NCI-H69 (cell line): ENCODE data around the gene BAHD1.

Experiments used
- DNase-seq: peaks from one replicate; lab custom pipeline; 2025; lab: John Stamatoyannopoulos, UW

Gene BAHD1

GRCh38 chr15:40424483-40425115 lies 16.2 kb upstream of the BAHD1 start:
- DNase-seq = no peak

GRCh38 chr15:40425681-40426080 lies 15.1 kb upstream of the BAHD1 start:
- no peak for DNase-seq

GRCh38 chr15:40427188-40427587 lies 13.6 kb upstream of the BAHD1 start:
- no peak for DNase-seq

- no peak for DNase-seq
Observed at GRCh38 chr15:40428185-40428584, 12.6 kb upstream of the BAHD1 start.

GRCh38 chr15:40429068-40429710 lies 11.6 kb upstream of the BAHD1 start:
- no peak for DNase-seq

- DNase-seq = peak; percentile 58
Observed at GRCh38 chr15:40430271-40430805, 10.4 kb upstream of the BAHD1 start.

- no peak for DNase-seq
Observed at GRCh38 chr15:40435023-40435709, 5.6 kb upstream of the BAHD1 start.

- DNase-seq = peak; percentile 58
Observed at GRCh38 chr15:40435710-40436089, 5.1 kb upstream of the BAHD1 start.

- peak; percentile 69 for DNase-seq
Observed at GRCh38 chr15:40436116-40436891, 4.4 kb upstream of the BAHD1 start.

GRCh38 chr15:40436892-40437751 lies 3.6 kb upstream of the BAHD1 start:
- DNase-seq = peak; percentile 49

GRCh38 chr15:40437752-40438687 lies 2.7 kb upstream of the BAHD1 start:
- DNase-seq = no peak

- DNase-seq = no peak
Observed at GRCh38 chr15:40438712-40439111, 2.0 kb upstream of the BAHD1 start.

GRCh38 chr15:40439461-40439959 lies 1.2 kb upstream of the BAHD1 start:
- peak; percentile 66 for DNase-seq

GRCh38 chr15:40439960-40440742 lies 602 bp upstream of the BAHD1 start:
- peak; percentile 75 for DNase-seq

GRCh38 chr15:40441565-40442531 lies 1.1 kb downstream of the BAHD1 start:
- DNase-seq = peak; percentile 67

- DNase-seq = no peak
Observed at GRCh38 chr15:40443255-40443654, 2.5 kb downstream of the BAHD1 start.

- no peak for DNase-seq
Observed at GRCh38 chr15:40443846-40444245, 3.1 kb downstream of the BAHD1 start.

GRCh38 chr15:40444736-40445135 lies 4.0 kb downstream of the BAHD1 start:
- no peak for DNase-seq
